Hepatocyte (in vitro differentiated cells): Measurements from ENCODE around the gene SIRT1. TPM values are rescaled to one million over a fixed set of nuclear protein-coding genes. Genes with fewer than 3 reads are reported as not detected.
"Not testable (repeated sequence)": the region's sequence is repeated elsewhere in the genome, so short reads cannot be mapped to it uniquely, and the experiment has no call there.

Experiments used
- DNase-seq: peaks from one replicate; pipeline ENCODE4 v3.0.0-alpha.2; 2016; ENCODE audit warnings: low spot score
- H2AFZ ChIP-seq: fragments of 200-600 bp; sonication (generic); 2 replicates; pipeline ENCODE4 v1.6.0; 2016; ENCODE audit warnings: antibody characterized with exemption, mild to moderate bottlenecking
- H3K27ac ChIP-seq: fragments of 200-600 bp; sonication (generic); 2 replicates; pipeline ENCODE4 v1.5.1; 2016; ENCODE audit warnings: mild to moderate bottlenecking
- H3K27me3 ChIP-seq: fragments of 200-600 bp; sonication (generic); 2 replicates; pipeline ENCODE4 v1.6.1; 2016
- H3K36me3 ChIP-seq: fragments of 200-600 bp; sonication (generic); replicated peaks from 2 replicates; pipeline ENCODE4 v1.5.1; 2016; ENCODE audit warnings: low read depth; ENCODE audit not compliant: insufficient read depth
- H3K4me1 ChIP-seq: fragments of 200-600 bp; sonication (generic); 2 replicates; pipeline ENCODE4 v1.5.1; 2016; ENCODE audit warnings: mild to moderate bottlenecking, moderate library complexity; ENCODE audit not compliant: insufficient read depth
- H3K4me2 ChIP-seq: fragments of 200-600 bp; sonication (generic); 2 replicates; pipeline ENCODE4 v1.6.0; 2016
- H3K4me3 ChIP-seq: fragments of 200-600 bp; sonication (generic); 2 replicates; pipeline ENCODE4 v1.5.1; 2016; ENCODE audit warnings: mild to moderate bottlenecking
- H3K79me2 ChIP-seq: fragments of 200-600 bp; sonication (generic); 2 replicates; pipeline ENCODE4 v1.6.0; 2017; ENCODE audit warnings: mild to moderate bottlenecking
- H3K9me2 ChIP-seq: fragments of 200-600 bp; sonication (generic); replicated peaks from 2 replicates; pipeline ENCODE4 v1.6.0; 2017; ENCODE audit warnings: mild to moderate bottlenecking; ENCODE audit not compliant: insufficient read depth
- H3K9me3 ChIP-seq: fragments of 200-600 bp; sonication (generic); 2 replicates; pipeline ENCODE4 v1.5.1; 2016; ENCODE audit warnings: low read depth, mild to moderate bottlenecking
- H4K20me1 ChIP-seq: fragments of 200-600 bp; sonication (generic); 2 replicates; pipeline ENCODE4 v1.6.0; 2016; ENCODE audit warnings: mild to moderate bottlenecking; ENCODE audit not compliant: insufficient read depth, poor library complexity, severe bottlenecking
- EZH2 ChIP-seq: fragments of 200-600 bp; sonication (generic); IDR thresholded peaks from 2 replicates; pipeline ENCODE4 v1.6.1; 2016; ENCODE audit warnings: antibody characterized with exemption, mild to moderate bottlenecking, borderline replicate concordance
- EZH2phosphoT487 ChIP-seq: fragments of 200-600 bp; sonication (generic); IDR thresholded peaks from one replicate; pipeline ENCODE4 v1.6.1; 2018; ENCODE audit warnings: antibody characterized with exemption, mild to moderate bottlenecking, low read depth, moderate library complexity; ENCODE audit not compliant: unreplicated experiment, severe bottlenecking
- WGBS: methylation state at CpG from one replicate; pipeline ENCODE4 v1.1.6; 2016; ENCODE audit warnings: low lambda C conversion rate; ENCODE audit errors: missing lambda C conversion rate; 5-methylcytosine and 5-hydroxymethylcytosine counted together
- polyA plus RNA-seq: library from polyadenylated mRNA; unstranded; fragments of >200 nt; fragmentation: Nextera tagmentation; extraction: Ambion mirVana; gene quantifications from 2 replicates; pipeline ENCODE4 v1.2.1, GENCODE V29; 2016
- total RNA-seq: library from RNA; depleted of rRNA; stranded (reverse); fragments of >200 nt; gene quantifications from 2 replicates; pipeline ENCODE4 v1.2.3, GENCODE V29; 2014
- TF ChIP-seq, protein P1 (sequence below): fragments of 200-600 bp; sonication (generic); IDR thresholded peaks from 2 replicates; pipeline ENCODE4 v1.5.1; 2016; ENCODE audit warnings: antibody characterized with exemption, mild to moderate bottlenecking; ENCODE audit not compliant: poor library complexity

Gene SIRT1
- total and polyA plus RNA-seq, 2 experiments from 2014 or later: 14.7 to 24.3 TPM

DNA sequence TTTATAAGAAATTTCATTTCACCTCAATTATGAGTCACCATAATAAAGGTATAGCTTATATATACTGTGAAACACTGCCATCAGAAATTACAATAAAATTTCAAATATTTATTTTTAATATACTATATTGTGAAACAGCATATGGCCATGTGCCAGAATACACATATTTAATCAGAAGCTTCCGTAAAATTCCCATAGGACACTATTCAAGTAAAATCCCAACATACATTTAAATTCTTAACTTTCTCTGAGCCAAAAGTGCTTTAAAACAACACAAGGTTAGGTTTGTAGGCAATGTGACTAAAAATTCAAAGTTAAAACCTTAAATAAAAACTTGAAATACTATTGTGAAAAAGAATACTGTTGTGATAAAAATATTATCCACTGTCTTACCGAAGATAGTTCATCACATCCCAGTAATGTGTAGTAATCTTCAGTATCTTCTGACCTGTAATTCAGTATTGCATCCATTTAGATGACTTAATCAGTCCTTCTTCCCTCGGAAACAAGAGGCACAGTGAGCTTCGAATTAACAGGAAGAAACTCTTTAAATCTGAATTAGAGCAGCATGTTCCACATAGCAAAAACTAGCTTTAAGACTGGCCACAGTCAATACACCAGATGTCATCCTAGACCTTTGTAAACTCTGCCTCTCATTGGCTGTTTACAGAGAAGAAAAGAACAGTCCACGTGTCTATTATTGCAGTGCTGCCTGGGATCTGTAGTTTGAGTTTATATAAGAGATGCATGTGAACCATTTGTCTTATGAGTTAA, 46.7 kb upstream of the SIRT1 start, which contains the start of gene DNAJC12:
Gene DNAJC12, minus strand, starts transcription at position 648 of the 774 bp plus-strand sequence. Its CDS starts 177 bp downstream, at position 471.
- no peaks in the 10 kb centered on the region for H4K20me1 ChIP-seq
- no peaks in the 10 kb centered on the region for H3K36me3 ChIP-seq
- no peaks in the 10 kb centered on the region for H3K79me2 ChIP-seq
- peak within 1 kb of the TSS; percentile 63 for H3K4me2 ChIP-seq
- no peaks in the 10 kb centered on the region for H3K4me1 ChIP-seq
- peak; percentile 62 for DNase-seq
- TF ChIP-seq, protein P1, sequence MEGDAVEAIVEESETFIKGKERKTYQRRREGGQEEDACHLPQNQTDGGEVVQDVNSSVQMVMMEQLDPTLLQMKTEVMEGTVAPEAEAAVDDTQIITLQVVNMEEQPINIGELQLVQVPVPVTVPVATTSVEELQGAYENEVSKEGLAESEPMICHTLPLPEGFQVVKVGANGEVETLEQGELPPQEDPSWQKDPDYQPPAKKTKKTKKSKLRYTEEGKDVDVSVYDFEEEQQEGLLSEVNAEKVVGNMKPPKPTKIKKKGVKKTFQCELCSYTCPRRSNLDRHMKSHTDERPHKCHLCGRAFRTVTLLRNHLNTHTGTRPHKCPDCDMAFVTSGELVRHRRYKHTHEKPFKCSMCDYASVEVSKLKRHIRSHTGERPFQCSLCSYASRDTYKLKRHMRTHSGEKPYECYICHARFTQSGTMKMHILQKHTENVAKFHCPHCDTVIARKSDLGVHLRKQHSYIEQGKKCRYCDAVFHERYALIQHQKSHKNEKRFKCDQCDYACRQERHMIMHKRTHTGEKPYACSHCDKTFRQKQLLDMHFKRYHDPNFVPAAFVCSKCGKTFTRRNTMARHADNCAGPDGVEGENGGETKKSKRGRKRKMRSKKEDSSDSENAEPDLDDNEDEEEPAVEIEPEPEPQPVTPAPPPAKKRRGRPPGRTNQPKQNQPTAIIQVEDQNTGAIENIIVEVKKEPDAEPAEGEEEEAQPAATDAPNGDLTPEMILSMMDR: no peak
- TF ChIP-seq EZH2phosphoT487 (no peak), EZH2 (no peak)
- H3K9me3 ChIP-seq: no peaks in the 10 kb centered on the region
- peak within 1 kb of the TSS; percentile 3 for H3K4me3 ChIP-seq
- H2AFZ ChIP-seq: peak within 1 kb of the TSS; percentile 14
- peak within 1 kb of the TSS; percentile 5 for H3K27ac ChIP-seq
- H3K9me2 ChIP-seq: no peaks in the 10 kb centered on the region
- 44% methylated on average over 5 of the region's 5 CpGs for WGBS
- no peaks in the 10 kb centered on the region for H3K27me3 ChIP-seq

DNA sequence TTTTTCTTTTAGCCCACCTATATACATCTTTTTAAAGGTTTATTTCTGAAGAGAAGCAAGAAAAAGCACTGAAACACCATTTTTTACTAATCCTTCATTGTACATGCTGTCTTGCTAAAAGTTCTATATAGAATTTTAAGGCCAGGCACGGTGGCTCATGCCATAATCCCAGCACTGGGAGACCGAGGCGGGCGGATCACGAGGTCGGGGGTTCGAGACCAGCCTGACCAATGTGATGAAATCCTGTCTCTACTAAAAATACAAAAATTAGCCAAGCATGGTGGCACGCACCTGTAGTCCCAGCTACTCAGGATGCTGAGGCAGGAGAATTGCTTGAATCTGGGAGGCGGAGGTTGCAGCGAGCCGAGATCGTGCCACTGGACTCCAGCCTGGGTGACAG, 44.9 kb upstream of the SIRT1 start:
- H3K36me3 ChIP-seq, H3K4me3 ChIP-seq, H3K9me2 ChIP-seq, H3K9me3 ChIP-seq, H3K27me3 ChIP-seq, H3K4me2 ChIP-seq, H3K79me2 ChIP-seq, H2AFZ ChIP-seq, H3K4me1 ChIP-seq, DNase-seq, H3K27ac ChIP-seq, H4K20me1 ChIP-seq: not testable (repeated sequence)
- WGBS: 93% methylated on average over 12 of the region's 12 CpGs

DNA sequence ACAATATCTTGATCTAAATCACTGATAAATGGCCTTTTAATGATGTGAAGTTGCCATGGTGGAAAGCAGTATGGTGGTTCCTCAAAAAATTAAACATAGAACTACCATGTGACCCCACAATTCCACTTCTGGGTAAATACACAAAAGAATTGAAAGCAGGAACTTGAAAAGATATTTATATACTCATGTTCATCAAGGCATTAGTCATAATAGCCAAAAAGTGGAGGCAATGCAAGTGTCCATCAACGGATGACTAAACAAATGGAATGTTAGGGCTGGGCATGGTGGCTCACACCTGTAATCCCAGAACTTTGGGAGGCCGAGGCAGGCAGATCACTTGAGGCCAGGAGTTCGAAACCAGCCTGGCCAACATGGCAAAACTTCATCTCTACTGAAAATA, 44.5 kb upstream of the SIRT1 start:
- H3K27ac ChIP-seq: no peak overlapping the region
- H3K9me3 ChIP-seq: no peaks in the 10 kb centered on the region
- H3K4me2 ChIP-seq: no peak overlapping the region
- H3K4me1 ChIP-seq: no peaks in the 10 kb centered on the region
- no peaks in the 10 kb centered on the region for H4K20me1 ChIP-seq
- H3K4me3 ChIP-seq: no peak overlapping the region
- DNase-seq: no peak
- H3K79me2 ChIP-seq: no peaks in the 10 kb centered on the region
- no peaks in the 10 kb centered on the region for H3K27me3 ChIP-seq
- no peak overlapping the region for H2AFZ ChIP-seq
- H3K36me3 ChIP-seq: no peaks in the 10 kb centered on the region
- H3K9me2 ChIP-seq: no peaks in the 10 kb centered on the region
- 94% methylated on average over 3 of the region's 3 CpGs for WGBS
- TF ChIP-seq EZH2phosphoT487 (no peak), EZH2 (no peak)
- TF ChIP-seq, protein P1: no peak

DNA sequence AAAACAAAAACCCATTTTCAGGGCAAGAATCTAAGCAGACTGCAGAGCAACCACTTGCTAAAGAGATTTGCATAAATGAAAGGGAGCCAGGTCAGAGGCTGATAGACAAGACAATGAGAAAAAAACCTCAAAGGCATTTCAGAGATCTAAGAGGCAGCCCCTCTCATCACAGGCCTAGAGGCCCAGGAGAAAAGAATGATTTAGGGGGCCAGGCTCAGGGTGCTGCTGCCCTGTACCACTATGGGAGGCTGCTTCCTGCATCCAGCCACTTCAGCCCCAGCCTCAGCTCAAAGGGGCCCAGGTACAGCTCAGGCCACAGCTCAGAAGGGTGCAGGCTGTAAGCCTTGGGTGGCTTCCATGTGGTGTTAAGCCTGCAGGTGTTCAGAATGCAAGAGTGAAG, 42.7 kb upstream of the SIRT1 start:
- no peaks in the 10 kb centered on the region for H3K9me3 ChIP-seq
- no peaks in the 10 kb centered on the region for H3K9me2 ChIP-seq
- no peak overlapping the region for H3K4me2 ChIP-seq
- DNase-seq: no peak
- H3K36me3 ChIP-seq: no peaks in the 10 kb centered on the region
- no peaks in the 10 kb centered on the region for H3K27me3 ChIP-seq
- TF ChIP-seq EZH2: no peak
- TF ChIP-seq, protein P1: no peak
- TF ChIP-seq EZH2phosphoT487: no peak
- no peaks in the 10 kb centered on the region for H3K79me2 ChIP-seq
- no peak overlapping the region for H2AFZ ChIP-seq
- no peak overlapping the region for H3K27ac ChIP-seq
- H3K4me3 ChIP-seq: no peak overlapping the region
- no peaks in the 10 kb centered on the region for H4K20me1 ChIP-seq
- H3K4me1 ChIP-seq: no peaks in the 10 kb centered on the region
